Central memory CD4-positive, alpha-beta T cell (primary cell): Measurements from ENCODE around the gene ORC3.
"Not testable (repeated sequence)": the region's sequence is repeated elsewhere in the genome, so short reads cannot be mapped to it uniquely, and the experiment has no call there.

Experiments used
- DNase-seq: peaks from one replicate; pipeline ENCODE4 v3.0.0; 2022

Gene ORC3

DNA sequence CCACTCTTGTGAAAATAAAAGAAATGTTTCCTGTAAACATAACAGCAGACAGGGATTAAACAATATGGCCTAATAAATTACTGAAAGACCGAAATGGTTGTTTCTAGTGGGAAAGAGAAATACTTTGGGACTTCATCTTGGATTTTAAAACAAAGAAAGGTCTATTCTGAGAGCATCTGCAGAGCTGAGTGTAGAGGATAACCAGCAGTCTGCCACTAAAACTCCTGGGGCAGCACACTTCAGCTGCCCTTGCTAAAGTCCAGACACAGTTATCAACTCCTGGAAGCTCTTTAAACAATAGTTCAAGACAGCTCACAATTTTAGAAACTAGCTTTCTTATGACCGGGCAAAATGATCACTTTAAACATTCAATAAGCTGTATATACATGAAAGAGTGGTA is 73.5 kb downstream of the ORC3 start:
- no peak for DNase-seq

DNA sequence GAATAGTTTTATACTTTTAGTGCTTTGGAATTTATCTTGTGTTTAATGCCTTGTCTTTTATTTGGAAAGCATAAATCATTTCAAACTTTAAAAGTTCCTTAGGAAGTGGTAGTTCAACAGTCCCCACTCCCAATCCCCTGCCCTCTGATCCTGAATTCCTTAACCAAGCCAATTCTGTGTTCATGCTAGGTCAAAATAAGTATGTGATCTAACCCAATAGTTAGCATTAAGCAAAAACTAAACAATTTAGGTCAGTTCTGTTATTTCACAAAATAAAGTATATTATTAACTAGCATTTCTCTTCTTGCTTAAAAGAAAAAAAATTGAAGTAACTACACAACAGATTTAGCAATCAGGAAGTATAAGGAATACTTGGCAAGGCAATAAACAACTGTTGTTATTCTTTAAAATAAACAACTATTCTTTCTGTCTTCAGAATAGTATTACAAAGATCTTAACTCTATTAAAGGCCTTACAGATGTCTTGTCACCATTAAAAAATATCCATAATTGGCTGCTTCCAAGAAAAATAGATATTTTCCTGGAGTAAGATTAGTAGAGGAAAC is 75.1 kb downstream of the ORC3 start:
- DNase-seq = no peak

DNA sequence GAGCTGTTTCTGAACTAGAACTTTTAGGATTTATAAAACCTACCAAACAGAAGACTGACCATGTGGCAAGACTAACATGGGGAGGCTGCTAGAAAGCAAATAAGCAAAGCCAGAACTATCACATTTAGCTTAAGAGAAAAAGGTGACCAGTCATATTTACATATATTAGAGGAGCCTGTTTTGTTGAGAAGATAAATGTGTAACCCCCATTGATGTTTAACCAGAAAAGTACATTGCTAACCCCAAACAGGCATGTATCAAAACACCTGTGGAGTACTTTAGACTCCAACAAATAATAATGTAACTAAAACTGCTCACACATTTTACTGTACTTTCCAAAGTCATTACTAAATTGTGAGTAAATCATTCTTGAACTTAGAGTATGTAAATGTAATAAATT is 77.1 kb downstream of the ORC3 start:
- DNase-seq = no peak

DNA sequence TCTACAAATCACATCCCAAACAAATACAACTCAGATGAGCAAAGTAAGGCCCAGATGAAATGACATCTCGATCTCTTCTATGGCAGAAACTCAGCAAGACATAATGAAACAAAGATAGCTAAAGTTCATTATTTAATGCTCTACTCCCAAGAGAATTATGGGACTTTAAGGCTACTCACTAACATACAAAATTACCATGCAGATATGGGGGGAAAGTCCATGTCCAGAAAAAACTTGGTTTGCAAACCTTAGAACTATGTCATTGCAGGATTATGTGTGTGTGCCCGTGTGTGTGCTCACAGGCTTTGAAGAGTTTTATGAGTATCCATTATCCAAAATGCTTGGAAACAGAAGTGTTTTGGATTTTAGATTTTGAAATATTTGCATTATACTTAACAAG is 78.1 kb downstream of the ORC3 start:
- no peak for DNase-seq

DNA sequence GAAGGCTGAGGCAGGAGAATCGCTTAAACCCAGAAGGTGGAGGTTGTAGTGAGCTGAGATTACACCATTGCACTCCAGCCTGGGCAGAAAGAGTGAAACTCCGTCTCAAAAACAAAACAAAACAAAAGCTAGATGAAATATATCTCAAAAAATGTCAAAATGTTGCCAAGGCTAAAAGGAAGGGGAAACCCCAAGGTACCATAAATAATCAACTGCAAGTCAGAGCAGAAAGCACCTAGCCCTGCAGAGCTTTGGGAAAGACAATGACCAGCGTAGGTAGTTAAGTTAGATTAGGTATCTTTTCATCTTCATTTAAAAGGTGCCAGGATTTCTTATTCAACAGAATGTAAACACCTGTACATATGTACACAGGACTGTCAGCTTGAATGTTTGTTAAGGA is 79.1 kb downstream of the ORC3 start:
- DNase-seq = no peak

DNA sequence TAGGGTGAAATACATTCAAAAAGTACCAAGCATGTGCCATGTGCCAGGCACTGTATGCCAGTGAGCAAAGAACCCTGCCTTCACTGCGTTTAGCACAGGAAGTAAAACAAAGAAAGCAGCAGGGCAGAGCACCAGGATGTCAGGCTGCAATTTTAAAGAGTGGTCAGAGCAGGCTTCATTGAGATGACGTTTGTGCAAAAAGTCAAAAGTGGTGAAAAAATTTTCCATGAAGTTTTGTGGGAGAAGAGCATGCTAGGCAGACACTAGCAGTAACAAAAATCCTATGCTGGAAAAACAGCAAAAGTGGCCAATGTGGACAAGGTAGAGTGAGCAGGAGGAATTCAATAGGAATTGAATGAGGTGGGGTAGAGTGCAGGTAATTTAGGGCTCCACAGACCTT is 80.8 kb downstream of the ORC3 start:
- DNase-seq = no peak

DNA sequence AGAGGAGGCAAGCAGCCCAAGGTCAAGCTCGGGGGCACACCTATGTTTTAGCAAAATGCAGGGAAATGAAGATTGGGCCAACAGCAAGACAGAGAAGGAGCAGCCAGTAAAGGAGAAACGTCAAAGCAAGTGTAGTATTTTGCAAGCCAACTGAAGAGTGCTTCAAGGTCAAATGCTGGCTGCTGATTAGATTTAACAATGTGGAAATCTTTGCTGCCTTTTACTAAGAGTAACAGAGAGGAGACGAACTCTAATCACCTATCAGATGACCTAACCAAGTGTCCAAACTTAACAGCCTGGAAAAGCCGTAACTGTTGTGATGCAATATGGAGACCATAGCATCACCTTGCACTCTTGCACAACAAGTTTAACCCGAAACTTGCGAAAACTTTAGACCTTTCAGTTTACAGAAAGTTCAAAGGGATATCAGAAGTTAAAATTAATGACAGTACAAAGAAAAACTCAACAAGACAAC is 81.7 kb downstream of the ORC3 start:
- no peak for DNase-seq

DNA sequence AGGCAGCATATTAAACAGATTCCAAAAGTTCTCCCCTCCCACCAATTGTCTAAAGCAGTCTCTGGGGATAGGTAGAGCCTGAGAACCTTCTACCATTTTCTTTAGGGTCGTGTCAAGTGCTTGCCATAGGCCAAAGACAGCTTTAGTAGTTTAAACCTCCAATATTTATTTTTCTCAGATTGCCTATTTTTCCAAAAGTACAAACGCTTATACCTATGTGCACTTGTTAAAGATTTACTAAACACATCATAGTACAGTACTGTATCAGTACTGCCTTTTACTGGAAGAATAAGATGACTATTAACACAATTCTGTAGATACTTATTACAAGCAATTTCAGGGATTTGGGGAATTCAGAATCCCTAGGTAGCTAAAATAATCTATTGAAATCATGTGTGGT is 82.7 kb downstream of the ORC3 start:
- DNase-seq = no peak

DNA sequence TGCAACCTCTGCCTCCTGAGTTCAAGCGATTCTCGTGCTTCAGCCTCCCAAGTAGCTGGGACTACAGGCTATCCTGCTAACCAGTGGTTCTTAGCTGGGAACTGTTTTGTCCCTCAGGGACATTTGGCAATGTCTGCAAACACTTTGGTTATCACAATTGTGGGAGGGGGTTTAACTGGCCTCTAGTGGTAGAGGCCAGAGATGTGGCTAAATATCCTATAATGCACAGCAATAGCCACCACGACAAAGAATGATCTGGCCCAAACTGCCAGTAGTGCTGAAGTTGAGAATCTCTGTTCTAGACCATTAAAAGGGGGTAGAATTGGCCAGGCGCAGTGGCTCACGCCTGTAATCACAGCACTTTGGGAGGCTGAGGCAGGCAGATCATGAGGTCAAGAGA is 83.3 kb downstream of the ORC3 start:
- no peak for DNase-seq

DNA sequence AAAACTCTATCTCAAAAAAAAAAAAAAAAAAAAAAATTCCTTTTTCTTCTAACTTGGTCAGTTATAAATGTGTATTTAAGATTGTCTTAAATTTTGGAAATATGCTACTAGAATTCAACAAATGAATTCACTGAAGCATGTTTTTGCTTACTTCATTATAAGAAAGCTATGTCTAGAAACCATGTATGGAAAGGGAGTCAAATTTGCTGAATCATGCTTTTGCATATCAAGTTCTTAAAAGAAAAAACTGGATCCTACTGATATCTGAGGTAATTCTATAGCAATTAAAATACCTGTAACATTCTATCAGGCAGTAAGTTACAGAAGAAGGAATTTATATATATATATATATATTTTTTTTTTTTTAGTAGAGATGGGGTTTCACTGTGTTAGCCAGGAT is 84.4 kb downstream of the ORC3 start:
- no peak for DNase-seq

DNA sequence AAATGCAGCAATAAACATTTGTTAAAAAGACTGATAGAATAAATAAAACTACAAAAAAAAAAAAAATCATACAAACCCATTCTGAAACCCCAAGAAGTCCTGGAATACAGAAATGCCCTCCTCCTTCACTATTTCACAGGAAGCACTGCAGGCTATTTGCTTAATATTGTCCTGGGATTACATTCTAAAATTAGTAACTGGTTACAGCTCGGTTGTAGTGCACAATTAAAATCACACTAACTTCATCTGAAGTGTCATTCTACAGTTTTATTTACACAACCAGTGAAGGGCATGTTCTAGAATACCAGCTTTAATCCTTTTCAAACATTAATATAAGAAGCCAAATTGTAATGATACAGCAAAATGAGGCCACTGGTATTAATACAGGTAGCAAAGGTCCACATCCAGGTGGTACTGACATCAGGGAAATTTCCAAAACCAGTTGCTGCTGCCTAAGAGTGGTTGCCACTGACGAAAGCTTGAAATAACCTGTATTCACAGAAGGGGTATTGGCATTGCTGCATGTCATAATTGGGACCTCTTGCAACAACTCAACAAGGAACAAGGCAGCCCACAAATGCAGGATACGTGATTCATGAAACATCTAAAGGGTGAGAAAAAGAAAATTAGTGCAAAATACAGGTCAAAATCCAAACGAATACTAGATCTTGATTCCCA is 85.2 kb downstream of the ORC3 start:
- no peak for DNase-seq

DNA sequence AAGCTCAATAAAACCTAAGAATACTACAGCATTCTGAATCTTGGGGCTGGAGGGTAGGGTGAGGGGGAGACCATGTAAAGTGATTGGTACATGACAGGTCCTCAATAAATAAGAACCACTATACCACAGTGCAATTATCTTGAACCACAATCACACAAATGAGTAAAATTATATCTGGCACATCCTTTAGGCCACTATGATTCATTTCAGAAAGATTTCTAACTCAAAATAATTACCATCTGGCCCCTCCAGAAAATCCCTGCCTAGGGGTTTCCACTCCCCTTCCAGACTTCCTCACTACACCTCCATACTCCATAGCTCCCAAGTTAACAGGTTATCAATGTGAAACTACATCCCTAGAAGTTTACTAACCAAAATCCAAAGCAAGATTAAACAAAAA is 92.4 kb downstream of the ORC3 start:
- no peak for DNase-seq

DNA sequence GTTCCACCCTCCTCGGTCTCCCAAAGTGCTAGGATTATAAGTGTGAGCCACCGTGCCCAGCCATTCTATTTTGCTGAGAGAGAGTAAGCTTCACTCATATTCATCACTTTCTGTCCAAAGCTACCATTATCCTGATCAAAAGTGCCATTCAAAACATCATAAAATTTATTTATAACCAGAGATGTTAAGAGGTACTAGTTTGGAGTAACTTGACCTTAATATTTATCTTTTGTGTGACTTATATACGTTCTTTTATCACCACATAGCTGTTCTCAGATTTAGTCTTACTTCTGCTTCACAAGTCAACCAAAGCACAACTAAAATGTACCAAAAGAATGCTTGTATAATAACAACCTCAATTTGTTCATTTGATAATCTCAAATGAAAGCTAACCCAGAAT is 94.0 kb downstream of the ORC3 start:
- no peak for DNase-seq

DNA sequence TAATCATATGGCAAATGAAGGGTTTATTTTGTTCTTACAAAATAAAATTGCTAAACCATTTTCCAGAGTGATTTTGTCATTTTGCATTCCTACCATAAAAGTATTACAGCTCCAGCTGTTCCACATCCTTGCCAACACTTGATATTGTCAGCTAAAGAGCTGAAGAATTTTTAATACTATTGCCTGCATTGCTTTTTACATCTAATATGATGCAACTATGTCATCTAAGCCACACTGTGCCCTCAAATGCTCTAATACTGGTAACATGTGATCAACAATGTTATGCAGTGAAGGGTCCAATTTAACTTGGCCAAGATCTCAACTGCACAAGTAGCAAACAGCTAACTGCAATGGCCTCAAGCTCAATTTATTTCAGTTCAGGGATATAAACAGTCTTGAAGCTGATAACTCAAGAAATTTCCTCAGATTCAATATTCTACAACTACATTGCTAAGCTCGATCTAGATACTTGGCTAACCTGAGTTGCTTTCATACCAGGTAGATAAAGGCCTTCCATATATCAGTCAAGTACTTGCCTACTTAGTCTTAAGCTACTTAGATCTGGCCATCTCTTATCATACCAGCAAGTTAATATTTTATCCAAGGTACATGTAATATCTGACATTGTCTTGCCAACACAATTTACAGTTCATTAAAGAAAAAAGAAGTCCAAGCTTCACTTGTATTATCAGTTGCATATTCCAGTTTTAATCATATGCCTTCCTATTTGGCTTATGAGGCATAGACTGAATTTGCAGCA is 95.1 kb downstream of the ORC3 start:
- DNase-seq = no peak

DNA sequence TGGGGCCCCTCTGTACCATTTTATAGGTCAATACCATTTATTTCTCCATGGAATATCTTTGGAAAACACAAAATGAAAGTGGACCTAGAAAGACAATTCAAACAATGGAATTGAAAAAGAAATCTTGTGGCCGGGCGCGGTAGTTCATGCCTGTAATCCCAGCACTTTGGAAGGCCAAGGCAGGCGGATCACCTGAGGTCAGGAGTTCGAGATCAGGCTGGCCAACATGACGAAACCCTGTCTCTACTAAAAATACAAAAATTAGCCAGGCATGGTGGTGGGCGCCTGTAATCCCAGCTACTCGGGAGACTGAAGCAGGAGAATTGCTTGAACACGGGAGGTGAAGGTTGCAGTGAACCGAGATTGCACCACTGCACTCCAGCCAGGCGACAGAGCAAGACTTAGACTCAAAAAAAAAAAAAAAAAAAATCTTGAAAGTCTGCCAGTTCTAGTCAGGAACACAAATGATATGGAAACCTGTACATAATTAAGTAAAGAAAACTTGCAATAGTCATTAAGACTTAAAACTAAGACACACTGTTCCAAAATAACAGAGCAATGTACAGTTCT is 96.8 kb downstream of the ORC3 start:
- DNase-seq = not testable (repeated sequence)

DNA sequence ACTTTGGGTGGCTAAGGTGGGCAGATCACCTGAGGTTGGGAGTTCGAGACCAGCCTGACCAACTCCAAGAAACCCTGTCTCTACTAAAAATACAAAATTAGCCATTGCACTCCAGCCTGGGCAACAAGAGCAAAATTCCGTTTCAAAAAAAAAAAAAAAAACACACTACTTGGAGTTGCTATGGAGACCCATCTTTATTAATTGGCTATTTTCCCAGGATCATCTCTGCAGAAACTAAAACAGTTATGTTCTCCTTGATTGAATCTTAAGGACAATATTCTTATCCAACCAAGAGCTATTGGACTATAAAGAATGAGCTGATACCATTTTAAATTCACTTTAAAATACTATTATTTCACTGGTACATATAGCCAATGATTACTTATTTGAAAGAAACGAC is 97.4 kb downstream of the ORC3 start:
- no peak for DNase-seq

DNA sequence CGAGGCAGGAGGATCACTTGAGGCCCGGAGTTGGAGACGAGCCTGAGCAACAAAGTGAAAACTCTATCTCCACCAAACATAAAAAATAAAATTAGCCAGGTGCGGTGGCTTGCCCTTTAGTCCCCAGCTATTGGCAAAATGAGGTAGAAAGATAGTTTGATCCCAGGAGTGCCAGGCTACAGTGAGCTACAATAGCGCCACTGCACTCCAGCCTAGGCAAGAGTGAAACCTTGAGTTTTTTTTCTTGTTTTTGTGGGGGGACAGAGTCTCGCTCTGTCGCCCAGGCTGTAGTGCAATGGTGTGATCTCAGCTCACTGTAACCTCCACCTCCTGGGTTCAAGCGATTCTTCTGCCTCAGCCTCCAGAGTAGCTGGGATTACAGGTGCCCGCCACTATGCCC is 98.0 kb downstream of the ORC3 start:
- DNase-seq = not testable (repeated sequence)

DNA sequence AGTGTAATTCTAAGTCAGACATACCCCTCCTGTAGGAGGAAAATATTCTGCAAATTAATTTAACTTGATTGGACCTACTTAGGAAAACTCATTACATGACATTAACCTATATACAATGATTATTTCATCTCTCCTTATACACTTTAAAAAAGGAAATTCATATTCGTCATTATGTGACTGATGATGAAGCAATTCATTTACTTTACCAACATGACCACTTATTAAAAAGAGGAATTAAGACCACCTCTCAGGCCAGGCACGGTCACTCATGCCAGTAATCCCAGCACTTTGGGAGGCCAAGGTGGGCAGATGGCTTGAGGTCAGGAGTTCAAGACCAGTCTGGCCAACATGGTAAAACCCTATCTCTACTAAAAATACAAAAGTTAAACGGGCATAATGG is 100.5 kb downstream of the ORC3 start:
- DNase-seq = no peak

DNA sequence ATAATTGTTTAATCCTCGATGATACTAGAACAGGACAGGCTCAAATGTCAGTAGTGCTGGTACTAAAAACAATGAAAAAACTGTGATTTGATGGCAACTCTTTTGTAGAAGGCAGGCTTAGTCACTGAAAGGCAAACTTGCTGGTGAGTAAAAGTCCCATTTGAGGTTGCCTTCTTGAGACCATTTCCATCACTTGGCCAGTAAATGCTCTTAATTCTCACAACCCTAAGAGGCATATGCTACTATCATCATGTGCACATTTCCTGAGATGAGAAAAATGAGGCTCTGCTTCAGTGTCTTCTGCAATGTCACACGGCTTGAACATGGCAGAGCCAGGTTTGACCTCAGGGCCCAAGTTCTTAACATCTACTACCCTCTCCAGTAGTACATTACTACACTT is 102.2 kb downstream of the ORC3 start:
- DNase-seq = no peak

DNA sequence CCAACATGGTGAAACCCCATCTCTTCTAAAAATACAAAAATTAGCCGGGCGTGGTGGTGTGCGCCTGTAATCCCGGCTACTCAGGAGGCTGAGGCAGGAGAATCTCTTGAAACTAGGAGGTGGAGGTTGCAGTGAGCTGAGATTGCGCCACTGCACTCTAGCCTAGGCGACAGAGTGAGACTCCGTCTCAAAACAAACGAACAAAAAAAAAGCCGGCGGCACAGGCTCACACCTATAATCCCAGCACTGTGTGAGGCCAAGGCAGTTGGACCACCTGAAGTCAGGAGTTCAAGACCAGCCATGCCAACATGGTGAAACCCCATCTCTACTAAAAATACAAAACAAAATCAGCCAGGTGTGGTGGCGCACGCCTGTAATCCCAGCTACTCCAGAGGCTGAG is 106.9 kb downstream of the ORC3 start:
- DNase-seq = not testable (repeated sequence)

DNA sequence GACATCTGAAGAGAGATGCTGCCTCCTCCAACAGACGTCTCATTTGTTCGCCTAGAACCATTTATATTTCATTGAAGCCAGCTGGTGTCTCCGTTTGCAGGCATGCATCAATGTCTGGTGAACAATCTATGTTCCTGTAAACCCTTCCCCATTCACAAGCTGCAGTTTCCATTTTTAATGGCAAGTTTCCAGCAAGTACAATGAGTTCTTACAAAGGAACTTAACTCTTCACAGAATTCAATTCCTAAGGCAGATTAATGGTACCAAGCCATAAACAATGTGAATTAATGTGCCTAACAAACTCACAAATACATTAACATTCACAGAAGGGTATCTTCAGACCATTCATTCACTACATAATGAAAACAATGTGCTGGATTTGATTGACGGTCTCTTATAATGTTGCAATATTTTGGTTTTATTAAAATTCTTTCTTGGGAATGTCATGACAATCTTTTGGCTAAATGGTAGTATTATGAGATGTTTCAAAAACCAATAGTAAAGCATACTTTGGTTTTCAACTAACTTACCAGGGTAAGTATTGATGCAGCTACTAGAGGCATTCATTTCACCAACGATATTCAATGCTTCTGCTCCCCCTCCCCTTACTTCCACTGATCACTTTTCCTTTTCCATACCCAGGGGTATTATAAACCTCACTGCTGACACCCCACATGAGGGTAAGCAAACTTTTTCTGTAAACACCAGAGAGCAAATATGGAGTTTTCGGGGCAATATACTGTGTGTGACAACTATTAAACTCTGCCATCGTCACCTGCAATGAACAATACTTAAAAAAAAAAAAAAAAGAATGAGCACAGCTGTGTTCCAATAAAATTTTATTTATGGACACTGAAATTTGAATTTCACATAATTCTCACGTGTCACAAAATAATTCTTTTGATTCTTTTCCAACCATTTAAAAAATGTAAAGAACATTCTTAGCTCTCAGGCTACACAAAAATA is 107.9 kb downstream of the ORC3 start:
- DNase-seq = no peak

DNA sequence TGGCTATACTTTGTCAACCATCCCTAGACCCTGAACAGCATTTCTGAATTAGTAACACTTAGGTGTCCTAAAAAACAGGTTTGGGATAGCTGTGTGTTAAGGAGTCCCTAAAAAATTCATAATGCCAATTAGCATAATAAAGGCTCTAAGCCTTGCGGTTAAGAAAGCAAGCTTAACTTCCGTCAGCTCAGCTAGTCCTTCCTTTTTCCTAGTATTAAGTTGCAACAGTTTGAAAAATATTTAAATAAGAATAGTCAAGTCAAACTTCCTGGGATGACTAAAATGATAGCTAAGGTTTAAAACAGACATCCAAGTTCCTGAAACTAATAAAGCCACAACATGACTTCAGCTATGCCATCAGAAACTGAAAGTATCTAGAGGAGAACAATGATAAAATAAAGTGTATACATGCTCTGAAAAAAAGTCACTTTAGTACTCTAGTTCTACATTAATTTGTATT is 108.6 kb downstream of the ORC3 start:
- peak; percentile 7 for DNase-seq

DNA sequence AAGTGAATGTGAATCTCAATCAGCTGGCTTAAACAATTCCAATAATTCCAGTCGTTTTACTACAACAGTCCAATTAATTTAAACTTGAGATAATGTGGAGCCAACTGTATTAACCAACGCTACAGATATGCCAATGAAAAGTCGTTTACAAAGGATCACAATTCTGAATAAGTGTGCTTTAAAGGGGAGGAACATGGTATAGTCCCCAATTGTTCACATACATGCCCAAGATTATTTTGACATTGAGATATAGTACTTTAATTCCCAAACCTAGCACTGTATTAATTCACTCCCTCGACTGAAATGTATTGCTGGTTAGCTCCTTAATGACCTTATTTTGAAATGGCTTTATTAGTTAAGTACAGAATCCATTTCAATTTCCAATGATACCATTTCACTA is 109.6 kb downstream of the ORC3 start:
- no peak for DNase-seq
